SK-N-MC (cell line): ENCODE measurements around the gene FAM171A2.

ENCODE experiments used
- DNase-seq: peaks from one replicate; pipeline ENCODE4 v3.0.0-alpha.2; 2011; ENCODE audit warnings: low read depth, low spot score
- H3K27ac ChIP-seq: fragments of 200-600 bp; sonication (generic); 2 replicates; pipeline ENCODE4 v1.5.1; 2016; ENCODE audit warnings: mixed run types
- H3K36me3 ChIP-seq: fragments of 200-600 bp; sonication (generic); 2 replicates; pipeline ENCODE4 v1.6.1; 2017; ENCODE audit warnings: antibody characterized with exemption, low read length, mixed read lengths; ENCODE audit not compliant: insufficient read depth
- H3K4me3 ChIP-seq: fragments of 200-600 bp; sonication (generic); 2 replicates; pipeline ENCODE4 v1.5.1; 2016
- H3K9ac ChIP-seq: fragments of 200-600 bp; sonication (generic); 2 replicates; pipeline ENCODE4 v1.8.0; 2017; ENCODE audit warnings: mixed run types, mixed read lengths; ENCODE audit not compliant: insufficient read length
- H3K9me3 ChIP-seq: fragments of 200-600 bp; sonication (generic); 2 replicates; pipeline ENCODE4 v1.6.1; 2017; ENCODE audit warnings: low read depth, mild to moderate bottlenecking, antibody characterized with exemption, low read length, moderate library complexity, mixed read lengths
- EZH2 ChIP-seq: fragments of 200-600 bp; sonication (generic); IDR thresholded peaks from one replicate; pipeline ENCODE4 v1.6.1; 2017; ENCODE audit warnings: antibody characterized with exemption
- FOXP2 ChIP-seq: optimal IDR thresholded peaks from 2 replicates; pipeline ENCODE3; 2011; ENCODE audit warnings: mild to moderate bottlenecking, moderate library complexity; ENCODE audit not compliant: insufficient read depth; ENCODE audit errors: extremely low read length, control extremely low read depth
- POLR2AphosphoS5 ChIP-seq: IDR thresholded peaks from 2 replicates; pipeline ENCODE4 v1.6.1; 2012; ENCODE audit warnings: mild to moderate bottlenecking, low read depth, low read length, borderline replicate concordance

The FAM171A2 gene

GRCh38 chr17:44363613-44364159, at the start of gene FAM171A2:
FAM171A2 (minus strand) TSS chr17:44363853; CDS start chr17:44363714, 139 bp downstream.
- DNase-seq: no peak
- H3K9ac ChIP-seq: peak within 1 kb of the TSS; percentile 95

GRCh38 chr17:44409309-44410028, 45.8 kb upstream of the FAM171A2 start:
- no peak overlapping the region for H3K9ac ChIP-seq
- H3K27ac ChIP-seq: no peak overlapping the region
- peaks cover 29% of the 10 kb centered on the region for H3K36me3 ChIP-seq
- TF ChIP-seq FOXP2 (no peak), EZH2 (no peak), POLR2AphosphoS5 (no peak)
- no peak for DNase-seq
- no peak overlapping the region for H3K4me3 ChIP-seq
- no peaks in the 10 kb centered on the region for H3K9me3 ChIP-seq

More at GRCh38 chr17:44363613-44364159, at the start of gene FAM171A2:
- H3K36me3 ChIP-seq: no peaks in the 10 kb centered on the region
- H3K4me3 ChIP-seq: peak within 1 kb of the TSS; percentile 93
- H3K9me3 ChIP-seq: no peaks in the 10 kb centered on the region
- no peak for TF ChIP-seq POLR2AphosphoS5
- no peak for TF ChIP-seq FOXP2
- TF ChIP-seq EZH2: no peak
- H3K27ac ChIP-seq: peak within 1 kb of the TSS; percentile 71

GRCh38 chr17:44408786-44409185, 45.1 kb upstream of the FAM171A2 start:
- H3K36me3 ChIP-seq: peaks cover 32% of the 10 kb centered on the region
- no peak overlapping the region for H3K27ac ChIP-seq
- TF ChIP-seq FOXP2 (no peak), EZH2 (no peak), POLR2AphosphoS5 (no peak)
- no peak overlapping the region for H3K4me3 ChIP-seq
- DNase-seq: no peak
- H3K9ac ChIP-seq: no peak overlapping the region
- H3K9me3 ChIP-seq: no peaks in the 10 kb centered on the region

GRCh38 chr17:44402564-44403172, 39.0 kb upstream of the FAM171A2 start:
- H3K4me3 ChIP-seq: no peak overlapping the region
- H3K36me3 ChIP-seq: peaks cover 56% of the 10 kb centered on the region
- H3K9me3 ChIP-seq: no peaks in the 10 kb centered on the region
- no peak overlapping the region for H3K9ac ChIP-seq
- H3K27ac ChIP-seq: no peak overlapping the region
- no peak for DNase-seq
- TF ChIP-seq POLR2AphosphoS5 (no peak), FOXP2 (no peak), EZH2 (no peak)

GRCh38 chr17:44400226-44400847, 36.7 kb upstream of the FAM171A2 start:
- no peak overlapping the region for H3K4me3 ChIP-seq
- TF ChIP-seq EZH2 (no peak), FOXP2 (no peak), POLR2AphosphoS5 (no peak)
- no peak overlapping the region for H3K27ac ChIP-seq
- H3K36me3 ChIP-seq: peaks cover 45% of the 10 kb centered on the region
- H3K9me3 ChIP-seq: no peaks in the 10 kb centered on the region
- no peak for DNase-seq
- no peak overlapping the region for H3K9ac ChIP-seq

- peaks cover 40% of the 10 kb centered on the region for H3K36me3 ChIP-seq
- H3K4me3 ChIP-seq: no peak overlapping the region
- no peak overlapping the region for H3K9ac ChIP-seq
- no peak for TF ChIP-seq FOXP2
- no peaks in the 10 kb centered on the region for H3K9me3 ChIP-seq
- H3K27ac ChIP-seq: no peak overlapping the region
- DNase-seq: no peak
These were observed 35.3 kb upstream of the FAM171A2 start for GRCh38 chr17:44398692-44399691.

GRCh38 chr17:44397479-44398440, 34.1 kb upstream of the FAM171A2 start:
- Histone ChIP-seq H3K9me3 (no peaks in the 10 kb centered on the region), H3K27ac (no peak overlapping the region), H3K9ac (no peak overlapping the region), H3K4me3 (no peak overlapping the region), H3K36me3 (peaks cover 39% of the 10 kb centered on the region)
- DNase-seq: no peak
- TF ChIP-seq EZH2 (no peak), FOXP2 (no peak), POLR2AphosphoS5 (no peak)
